ENCODE results near the gene PLOD3.

DNA sequence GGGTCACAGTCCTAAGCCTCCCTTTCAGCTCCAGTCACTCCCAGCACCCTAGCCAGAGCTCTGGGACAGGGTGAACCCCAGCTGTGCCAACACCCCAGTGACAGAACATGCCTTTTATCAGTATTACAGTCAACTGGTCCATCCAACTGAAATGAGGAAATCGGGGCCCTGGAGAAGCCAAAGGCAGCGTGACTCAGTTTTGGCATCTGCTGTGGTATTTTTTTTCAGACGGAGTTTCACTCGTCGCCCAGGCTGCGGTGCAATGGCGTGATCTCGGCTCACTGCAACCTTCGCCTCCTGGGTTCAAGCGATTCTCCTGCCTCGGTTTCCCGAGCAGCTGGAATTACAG, 23.6 kb upstream of the PLOD3 start:
- TF ChIP-seq, protein P1, sequence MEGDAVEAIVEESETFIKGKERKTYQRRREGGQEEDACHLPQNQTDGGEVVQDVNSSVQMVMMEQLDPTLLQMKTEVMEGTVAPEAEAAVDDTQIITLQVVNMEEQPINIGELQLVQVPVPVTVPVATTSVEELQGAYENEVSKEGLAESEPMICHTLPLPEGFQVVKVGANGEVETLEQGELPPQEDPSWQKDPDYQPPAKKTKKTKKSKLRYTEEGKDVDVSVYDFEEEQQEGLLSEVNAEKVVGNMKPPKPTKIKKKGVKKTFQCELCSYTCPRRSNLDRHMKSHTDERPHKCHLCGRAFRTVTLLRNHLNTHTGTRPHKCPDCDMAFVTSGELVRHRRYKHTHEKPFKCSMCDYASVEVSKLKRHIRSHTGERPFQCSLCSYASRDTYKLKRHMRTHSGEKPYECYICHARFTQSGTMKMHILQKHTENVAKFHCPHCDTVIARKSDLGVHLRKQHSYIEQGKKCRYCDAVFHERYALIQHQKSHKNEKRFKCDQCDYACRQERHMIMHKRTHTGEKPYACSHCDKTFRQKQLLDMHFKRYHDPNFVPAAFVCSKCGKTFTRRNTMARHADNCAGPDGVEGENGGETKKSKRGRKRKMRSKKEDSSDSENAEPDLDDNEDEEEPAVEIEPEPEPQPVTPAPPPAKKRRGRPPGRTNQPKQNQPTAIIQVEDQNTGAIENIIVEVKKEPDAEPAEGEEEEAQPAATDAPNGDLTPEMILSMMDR (IDR thresholded peaks at IDR 0.05), result no peak
- TF ChIP-seq POLR2A (IDR thresholded peaks at IDR 0.05), result no peak

Data from thyroid gland (tissue), 4 donors.